PC-3 (cell line): ENCODE measurements around the gene CC2D2A. TPM values are rescaled to one million over a fixed set of nuclear protein-coding genes. Genes with fewer than 3 reads are reported as not detected.

Experiments used
- ATAC-seq: fragments of 200-7000 bp; cut with Tn5 transposase; 2 replicates; pipeline ENCODE4 v1.9.1; 2020; ENCODE audit warnings: mild to moderate bottlenecking, moderate library complexity
- BruUV-seq: library from RNA; stranded (reverse); fragments of 400-500 nt; replicated peaks from 2 replicates; lab custom pipeline; 2021; lab: Mats Ljungman, UMichigan
- CTCF ChIA-PET: fragments of 300-600 bp; sonication (Branson Sonifier 250); formaldehyde crosslinking; loops from one replicate; lab custom pipeline; 2022; ENCODE audit warnings: antibody characterized with exemption; lab: Charles Lee
- POLR2A ChIA-PET: fragments of 300-600 bp; sonication (Branson Sonifier 250); formaldehyde crosslinking; loops from one replicate; lab custom pipeline; 2022; ENCODE audit warnings: antibody characterized with exemption; ENCODE audit not compliant: unreplicated experiment; lab: Charles Lee
- DNase-seq: peaks from one replicate; pipeline ENCODE4 v3.0.0-alpha.2; 2015
- H2AFZ ChIP-seq: fragments of 300-600 bp; sonication (generic); 2 replicates; pipeline ENCODE4 v1.6.0; 2016; ENCODE audit warnings: antibody characterized with exemption, low read length
- H3F3A ChIP-seq: fragments of 300-600 bp; sonication (generic); one replicate; pipeline ENCODE4 v1.6.0; 2017; ENCODE audit warnings: antibody characterized with exemption, low read length, control low read depth, mild to moderate bottlenecking; ENCODE audit not compliant: unreplicated experiment
- H3K27ac ChIP-seq: fragments of 300-600 bp; sonication (generic); 2 replicates; pipeline ENCODE4 v1.5.1; 2016; ENCODE audit warnings: mild to moderate bottlenecking, low read length
- H3K27me3 ChIP-seq: fragments of 300-600 bp; sonication (generic); 2 replicates; pipeline ENCODE4 v1.6.1; 2016; ENCODE audit warnings: low read length, mixed read lengths
- H3K36me3 ChIP-seq: fragments of 300-600 bp; sonication (generic); 2 replicates; pipeline ENCODE4 v1.6.1; 2016; ENCODE audit warnings: low read depth, mixed run types, low read length, mixed read lengths
- H3K4me1 ChIP-seq: fragments of 300-600 bp; sonication (generic); 2 replicates; pipeline ENCODE4 v1.5.1; 2016; ENCODE audit warnings: low read length; ENCODE audit not compliant: insufficient read depth
- H3K4me2 ChIP-seq: fragments of 300-600 bp; sonication (generic); 2 replicates; pipeline ENCODE4 v1.6.0; 2016; ENCODE audit warnings: low read length
- H3K4me3 ChIP-seq: fragments of 300-600 bp; sonication (generic); 2 replicates; pipeline ENCODE4 v1.5.1; 2016; ENCODE audit warnings: mild to moderate bottlenecking, low read length, mixed read lengths
- H3K79me2 ChIP-seq: fragments of 300-600 bp; sonication (generic); 2 replicates; pipeline ENCODE4 v1.6.1; 2017; ENCODE audit warnings: low read length, mixed read lengths
- H3K9ac ChIP-seq: fragments of 300-600 bp; sonication (generic); 2 replicates; pipeline ENCODE4 v1.6.0; 2016; ENCODE audit warnings: mild to moderate bottlenecking, low read length
- H3K9me2 ChIP-seq: fragments of 300-600 bp; sonication (generic); replicated peaks from 2 replicates; pipeline ENCODE4 v1.6.1; 2016; ENCODE audit warnings: mixed run types, low read length, mixed read lengths
- H3K9me3 ChIP-seq: fragments of 300-600 bp; sonication (generic); 2 replicates; pipeline ENCODE4 v1.6.1; 2016; ENCODE audit warnings: low read length, mixed read lengths
- H4K20me1 ChIP-seq: fragments of 300-600 bp; sonication (generic); 2 replicates; pipeline ENCODE4 v1.6.1; 2016; ENCODE audit warnings: low read length, mixed read lengths
- EZH2 ChIP-seq: fragments of 300-600 bp; sonication (generic); IDR thresholded peaks from one replicate; pipeline ENCODE4 v1.6.1; 2017; ENCODE audit warnings: antibody characterized with exemption, mild to moderate bottlenecking, low read length; ENCODE audit not compliant: unreplicated experiment
- EZH2phosphoT487 ChIP-seq: fragments of 300-600 bp; sonication (generic); IDR thresholded peaks from 2 replicates; pipeline ENCODE4 v1.6.1; 2018; ENCODE audit warnings: mild to moderate bottlenecking, antibody characterized with exemption, low read length, borderline replicate concordance
- intact Hi-C: fragments of 100-400 bp; cut with micrococcal nuclease; formaldehyde crosslinking; loops from 2 replicates; pipeline ENCODE4 v1.9.0; 2023
- total RNA-seq: library from RNA; depleted of rRNA; stranded (reverse); fragments of >200 nt; gene quantifications from 2 replicates; pipeline ENCODE4 v1.2.3, GENCODE V29; 2014
- TF ChIP-seq, protein P1 (sequence below): fragments of 300-600 bp; sonication (generic); conservative IDR thresholded peaks from 2 replicates; pipeline ENCODE4 v1.5.1; 2017; ENCODE audit warnings: antibody characterized with exemption, low read depth, mild to moderate bottlenecking, low read length

Gene CC2D2A
- total RNA-seq, 1 experiment from 2014 or later, result 13.4 TPM

DNA sequence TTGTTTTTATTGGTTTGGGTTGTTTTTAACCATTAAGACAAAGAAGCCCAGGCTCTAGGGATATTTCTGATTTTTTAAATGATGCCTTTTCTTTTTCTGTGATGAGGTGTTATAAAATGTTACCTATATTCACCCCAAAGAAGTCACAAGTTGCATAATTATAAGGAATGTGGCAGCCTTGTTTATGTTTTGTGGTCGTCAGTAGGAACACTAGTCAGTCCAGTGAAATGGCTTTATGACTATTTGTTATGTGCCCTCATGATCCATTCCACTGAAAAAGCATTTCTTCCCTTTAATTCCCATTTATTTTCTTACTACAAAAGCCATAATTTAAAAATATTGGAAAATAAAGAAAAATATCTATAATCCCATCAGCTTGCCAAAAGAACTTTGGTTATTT is 34.4 kb downstream of the CC2D2A start:
- Histone ChIP-seq H3K79me2 (no peaks in the 10 kb centered on the region), H3K4me3 (no peak overlapping the region), H3F3A (no peaks in the 10 kb centered on the region), H3K27ac (no peak overlapping the region), H4K20me1 (no peaks in the 10 kb centered on the region), H2AFZ (no peak overlapping the region), H3K27me3 (no peaks in the 10 kb centered on the region), H3K9me3 (no peaks in the 10 kb centered on the region), H3K4me1 (no peaks in the 10 kb centered on the region), H3K9ac (no peak overlapping the region), H3K9me2 (no peaks in the 10 kb centered on the region), H3K4me2 (no peak overlapping the region), H3K36me3 (no peaks in the 10 kb centered on the region)
- TF ChIP-seq EZH2phosphoT487 (no peak), EZH2 (no peak)
- TF ChIP-seq, protein P1, sequence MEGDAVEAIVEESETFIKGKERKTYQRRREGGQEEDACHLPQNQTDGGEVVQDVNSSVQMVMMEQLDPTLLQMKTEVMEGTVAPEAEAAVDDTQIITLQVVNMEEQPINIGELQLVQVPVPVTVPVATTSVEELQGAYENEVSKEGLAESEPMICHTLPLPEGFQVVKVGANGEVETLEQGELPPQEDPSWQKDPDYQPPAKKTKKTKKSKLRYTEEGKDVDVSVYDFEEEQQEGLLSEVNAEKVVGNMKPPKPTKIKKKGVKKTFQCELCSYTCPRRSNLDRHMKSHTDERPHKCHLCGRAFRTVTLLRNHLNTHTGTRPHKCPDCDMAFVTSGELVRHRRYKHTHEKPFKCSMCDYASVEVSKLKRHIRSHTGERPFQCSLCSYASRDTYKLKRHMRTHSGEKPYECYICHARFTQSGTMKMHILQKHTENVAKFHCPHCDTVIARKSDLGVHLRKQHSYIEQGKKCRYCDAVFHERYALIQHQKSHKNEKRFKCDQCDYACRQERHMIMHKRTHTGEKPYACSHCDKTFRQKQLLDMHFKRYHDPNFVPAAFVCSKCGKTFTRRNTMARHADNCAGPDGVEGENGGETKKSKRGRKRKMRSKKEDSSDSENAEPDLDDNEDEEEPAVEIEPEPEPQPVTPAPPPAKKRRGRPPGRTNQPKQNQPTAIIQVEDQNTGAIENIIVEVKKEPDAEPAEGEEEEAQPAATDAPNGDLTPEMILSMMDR, result no peak
- ChIA-PET POLR2A (no interaction called here), CTCF (no interaction called here)
- intact Hi-C loops, result no loop called here
- no TSS peak for BruUV-seq
- no peak for ATAC-seq
- no peak for DNase-seq

DNA sequence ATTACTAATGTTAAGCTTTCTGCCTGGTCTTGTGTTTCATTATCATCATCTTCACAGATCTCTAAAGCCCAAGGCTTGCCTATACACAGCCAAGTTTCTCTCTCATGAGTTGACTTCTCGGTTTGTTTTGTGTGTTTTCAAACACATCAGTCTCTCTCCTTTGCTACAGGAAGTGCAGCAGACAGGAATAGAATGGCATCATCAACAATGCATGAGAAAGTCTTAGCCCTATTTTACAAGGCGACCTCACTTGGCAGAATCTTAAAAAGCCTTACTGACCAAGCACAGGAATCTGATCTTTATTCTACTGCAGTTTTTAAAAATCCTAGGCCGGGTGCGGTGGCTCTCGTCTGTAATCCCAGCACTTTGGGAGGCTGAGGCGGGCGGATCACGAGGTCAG is 36.8 kb downstream of the CC2D2A start:
- TF ChIP-seq EZH2, result no peak
- TF ChIP-seq, protein P1, result no peak
- TF ChIP-seq EZH2phosphoT487, result no peak
- Histone ChIP-seq H3K9ac (no peak overlapping the region), H3K27me3 (no peaks in the 10 kb centered on the region), H3K9me3 (no peaks in the 10 kb centered on the region), H3K9me2 (no peaks in the 10 kb centered on the region), H3K4me2 (no peak overlapping the region), H3F3A (no peaks in the 10 kb centered on the region), H3K4me3 (no peak overlapping the region), H3K4me1 (no peaks in the 10 kb centered on the region), H3K27ac (no peak overlapping the region), H2AFZ (no peak overlapping the region), H3K36me3 (peaks cover 4% of the 10 kb centered on the region; the same call in 1 of the 2 replicates), H3K79me2 (no peaks in the 10 kb centered on the region), H4K20me1 (no peaks in the 10 kb centered on the region)
- no TSS peak for BruUV-seq
- DNase-seq, result no peak
- CTCF ChIA-PET, result no interaction called here
- ATAC-seq, result no peak
- intact Hi-C loops, result no loop called here
- POLR2A ChIA-PET, result no interaction called here

DNA sequence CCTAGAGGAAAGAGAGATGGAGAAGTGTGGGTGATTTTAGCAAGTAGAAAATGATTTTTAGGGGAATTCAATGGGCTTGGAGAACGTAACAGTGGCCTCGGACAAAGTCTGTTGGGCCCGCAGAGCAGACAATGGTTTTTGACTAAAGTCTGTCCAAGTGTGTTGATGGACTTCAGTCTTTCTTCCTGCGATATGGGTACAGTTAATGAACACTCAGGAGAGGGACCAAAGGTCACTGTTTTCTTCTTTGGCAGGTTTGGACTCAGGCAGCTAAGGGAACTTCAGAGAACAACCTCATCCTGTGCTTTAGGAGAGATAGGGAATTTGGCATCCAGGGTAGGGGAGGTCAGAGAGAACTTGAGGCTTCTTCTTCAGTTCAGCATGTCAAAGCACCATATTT is 38.0 kb downstream of the CC2D2A start:
- H3K4me2 ChIP-seq, result no peak overlapping the region
- H3K9me2 ChIP-seq, result no peaks in the 10 kb centered on the region
- H3K9ac ChIP-seq, result no peak overlapping the region
- peaks cover 4% of the 10 kb centered on the region; the same call in 1 of the 2 replicates for H3K36me3 ChIP-seq
- H3K9me3 ChIP-seq, result no peaks in the 10 kb centered on the region
- H3K27me3 ChIP-seq, result no peaks in the 10 kb centered on the region
- H3K27ac ChIP-seq, result no peak overlapping the region
- no peak for DNase-seq
- intact Hi-C loops, result no loop called here
- no peaks in the 10 kb centered on the region for H3F3A ChIP-seq
- no peak for ATAC-seq
- H2AFZ ChIP-seq, result no peak overlapping the region
- ChIA-PET POLR2A (no interaction called here), CTCF (no interaction called here)
- TF ChIP-seq, protein P1, result no peak
- no peak for TF ChIP-seq EZH2phosphoT487
- no peak for TF ChIP-seq EZH2
- no peaks in the 10 kb centered on the region for H3K79me2 ChIP-seq
- H4K20me1 ChIP-seq, result no peaks in the 10 kb centered on the region
- H3K4me3 ChIP-seq, result no peak overlapping the region
- H3K4me1 ChIP-seq, result no peaks in the 10 kb centered on the region
- no TSS peak for BruUV-seq
